Calu3 (cell line): ENCODE results near the gene MRPL20. TPM values are rescaled to one million over a fixed set of nuclear protein-coding genes. Genes with fewer than 3 reads are reported as not detected.

Source experiments
- BruUV-seq: library from RNA; stranded (reverse); fragments of 400-500 nt; replicated peaks from 2 replicates; lab custom pipeline; 2021; lab: Mats Ljungman, UMichigan
- CTCF ChIA-PET: fragments of 300-600 bp; sonication (Branson Sonifier 250); formaldehyde crosslinking; loops from one replicate; lab custom pipeline; 2022; ENCODE audit warnings: antibody characterized with exemption; lab: Charles Lee
- DNase-seq: peaks from one replicate; pipeline ENCODE4 v3.0.0; 2022
- H3K27ac Mint-ChIP-seq: one replicate; pipeline ENCODE4 v1.8.0; 2022; ENCODE audit warnings: mixed read lengths; ENCODE audit not compliant: unreplicated experiment
- H3K27me3 Mint-ChIP-seq: one replicate; pipeline ENCODE4 v1.8.0; 2022; ENCODE audit warnings: mixed read lengths; ENCODE audit not compliant: unreplicated experiment
- H3K36me3 Mint-ChIP-seq: one replicate; pipeline ENCODE4 v1.8.0; 2022; ENCODE audit warnings: mild to moderate bottlenecking, moderate library complexity, mixed read lengths; ENCODE audit not compliant: insufficient read depth, unreplicated experiment
- H3K4me1 Mint-ChIP-seq: one replicate; pipeline ENCODE4 v1.8.0; 2022; ENCODE audit warnings: mild to moderate bottlenecking, low read depth, mixed read lengths; ENCODE audit not compliant: unreplicated experiment
- H3K4me3 Mint-ChIP-seq: one replicate; pipeline ENCODE4 v1.8.0; 2022; ENCODE audit warnings: mild to moderate bottlenecking, low read depth, moderate library complexity, mixed read lengths; ENCODE audit not compliant: unreplicated experiment
- H3K9me3 Mint-ChIP-seq: one replicate; pipeline ENCODE4 v1.8.0; 2022; ENCODE audit warnings: low read depth, mixed read lengths; ENCODE audit not compliant: unreplicated experiment
- intact Hi-C: fragments of 100-400 bp; cut with micrococcal nuclease; formaldehyde crosslinking; loops from one replicate; pipeline ENCODE4 v1.10.0; 2022; ENCODE audit not compliant: unreplicated experiment
- total RNA-seq: library from RNA; stranded (reverse); gene quantifications from 2 replicates; pipeline ENCODE4 v1.2.3, GENCODE V29; 2022
- TF ChIP-seq, protein P1 (sequence below): fragments of 200-600 bp; IDR thresholded peaks from one replicate; pipeline ENCODE4 v1.8.0; 2022; ENCODE audit warnings: antibody characterized with exemption; ENCODE audit not compliant: unreplicated experiment

MRPL20 gene
- total RNA-seq, 1 experiment from 2014 or later, result 81.2 TPM

DNA sequence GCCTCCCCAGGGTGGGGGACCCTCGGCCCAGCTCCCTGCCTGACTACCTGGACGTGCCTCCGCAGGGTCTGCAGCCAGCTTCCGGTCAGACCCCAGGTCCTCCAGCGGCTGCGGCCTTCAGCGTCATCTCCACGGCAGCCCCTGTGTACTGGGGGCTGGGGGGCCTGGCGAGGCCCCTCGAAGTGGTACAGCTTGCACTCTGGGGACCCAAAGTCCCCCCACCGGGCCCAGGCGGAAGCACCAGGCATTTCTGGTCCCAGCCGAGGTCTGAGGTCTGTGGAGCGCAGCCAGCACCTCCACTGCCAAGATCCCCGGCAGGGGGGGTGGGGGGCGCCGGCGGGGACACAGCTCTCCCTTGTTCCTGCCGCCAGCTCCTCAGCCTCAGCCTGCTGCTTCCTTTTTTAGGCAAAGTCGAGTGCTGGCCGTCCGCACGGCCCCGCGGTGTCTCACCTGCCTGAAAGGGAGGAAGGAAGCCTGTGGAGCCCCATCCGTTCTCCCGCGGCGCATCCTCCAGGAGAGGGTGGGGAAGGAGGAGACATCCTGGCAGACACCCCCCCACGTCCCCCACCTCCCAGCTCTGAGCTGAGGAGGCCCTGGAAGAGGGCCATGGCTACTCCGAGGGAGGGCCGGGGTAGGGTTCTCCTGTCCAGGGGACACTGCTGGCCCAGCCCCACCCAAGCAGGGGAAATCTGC is 27.2 kb upstream of the MRPL20 start:
- BruUV-seq, result no TSS peak
- peak overlapping the region; percentile 50 for H3K4me3 Mint-ChIP-seq
- H3K4me1 Mint-ChIP-seq, result peaks cover 8% of the 10 kb centered on the region
- TF ChIP-seq, protein P1, sequence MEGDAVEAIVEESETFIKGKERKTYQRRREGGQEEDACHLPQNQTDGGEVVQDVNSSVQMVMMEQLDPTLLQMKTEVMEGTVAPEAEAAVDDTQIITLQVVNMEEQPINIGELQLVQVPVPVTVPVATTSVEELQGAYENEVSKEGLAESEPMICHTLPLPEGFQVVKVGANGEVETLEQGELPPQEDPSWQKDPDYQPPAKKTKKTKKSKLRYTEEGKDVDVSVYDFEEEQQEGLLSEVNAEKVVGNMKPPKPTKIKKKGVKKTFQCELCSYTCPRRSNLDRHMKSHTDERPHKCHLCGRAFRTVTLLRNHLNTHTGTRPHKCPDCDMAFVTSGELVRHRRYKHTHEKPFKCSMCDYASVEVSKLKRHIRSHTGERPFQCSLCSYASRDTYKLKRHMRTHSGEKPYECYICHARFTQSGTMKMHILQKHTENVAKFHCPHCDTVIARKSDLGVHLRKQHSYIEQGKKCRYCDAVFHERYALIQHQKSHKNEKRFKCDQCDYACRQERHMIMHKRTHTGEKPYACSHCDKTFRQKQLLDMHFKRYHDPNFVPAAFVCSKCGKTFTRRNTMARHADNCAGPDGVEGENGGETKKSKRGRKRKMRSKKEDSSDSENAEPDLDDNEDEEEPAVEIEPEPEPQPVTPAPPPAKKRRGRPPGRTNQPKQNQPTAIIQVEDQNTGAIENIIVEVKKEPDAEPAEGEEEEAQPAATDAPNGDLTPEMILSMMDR, result no peak
- peak; percentile 58 for DNase-seq
- H3K27me3 Mint-ChIP-seq, result no peaks in the 10 kb centered on the region
- intact Hi-C loops, result no loop called here
- H3K36me3 Mint-ChIP-seq, result peaks cover 40% of the 10 kb centered on the region
- CTCF ChIA-PET, result no interaction called here
- H3K9me3 Mint-ChIP-seq, result no peaks in the 10 kb centered on the region
- H3K27ac Mint-ChIP-seq, result no peak overlapping the region

DNA sequence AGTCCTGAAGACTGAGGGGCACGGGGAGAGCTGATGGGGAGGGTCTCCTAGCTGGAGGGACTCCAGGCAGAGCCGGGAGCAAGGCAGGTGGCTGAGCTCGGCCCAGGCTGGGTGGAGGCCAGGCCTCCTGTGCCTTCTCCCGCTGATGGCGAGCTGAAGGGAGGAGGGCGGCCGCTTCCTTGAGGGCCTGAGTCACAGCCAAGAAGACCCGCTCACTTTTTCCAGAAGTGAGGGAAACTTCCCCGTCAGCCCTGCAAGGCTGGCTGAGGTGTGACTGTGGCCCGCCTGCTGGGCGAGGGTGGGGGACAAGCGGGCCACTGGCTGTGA is 26.7 kb upstream of the MRPL20 start:
- intact Hi-C loops, result no loop called here
- no TSS peak for BruUV-seq
- no peaks in the 10 kb centered on the region for H3K9me3 Mint-ChIP-seq
- peak; percentile 54 for DNase-seq
- no peak overlapping the region for H3K27ac Mint-ChIP-seq
- CTCF ChIA-PET, result interaction anchor here (1.2 kb wide), 1 partner anchor 26 kb away, joined by 5 read pairs; the partner anchor contains the start of gene MRPL20
- peaks cover 8% of the 10 kb centered on the region for H3K4me1 Mint-ChIP-seq
- H3K4me3 Mint-ChIP-seq, result peak overlapping the region; percentile 50
- TF ChIP-seq, protein P1, result no peak
- H3K36me3 Mint-ChIP-seq, result peaks cover 40% of the 10 kb centered on the region
- H3K27me3 Mint-ChIP-seq, result no peaks in the 10 kb centered on the region

GRCh38 chr1:1432951-1433803 is 26.1 kb upstream of the MRPL20 start:
- CTCF ChIA-PET, result interaction anchor here (0.9 to 1.2 kb wide), 2 partner anchors 9 to 26 kb away, joined by 5 to 6 read pairs; partner anchors contain the start of gene MRPL20
- intact Hi-C loops, result no loop called here
- Mint-ChIP-seq H3K4me3 (peak overlapping the region; percentile 50), H3K4me1 (peaks cover 8% of the 10 kb centered on the region), H3K9me3 (no peaks in the 10 kb centered on the region), H3K27me3 (no peaks in the 10 kb centered on the region), H3K36me3 (peaks cover 40% of the 10 kb centered on the region), H3K27ac (peak overlapping the region; percentile 63)
- DNase-seq, result peak; percentile 92
- TF ChIP-seq, protein P1, result no peak
- BruUV-seq, result no TSS peak

DNA sequence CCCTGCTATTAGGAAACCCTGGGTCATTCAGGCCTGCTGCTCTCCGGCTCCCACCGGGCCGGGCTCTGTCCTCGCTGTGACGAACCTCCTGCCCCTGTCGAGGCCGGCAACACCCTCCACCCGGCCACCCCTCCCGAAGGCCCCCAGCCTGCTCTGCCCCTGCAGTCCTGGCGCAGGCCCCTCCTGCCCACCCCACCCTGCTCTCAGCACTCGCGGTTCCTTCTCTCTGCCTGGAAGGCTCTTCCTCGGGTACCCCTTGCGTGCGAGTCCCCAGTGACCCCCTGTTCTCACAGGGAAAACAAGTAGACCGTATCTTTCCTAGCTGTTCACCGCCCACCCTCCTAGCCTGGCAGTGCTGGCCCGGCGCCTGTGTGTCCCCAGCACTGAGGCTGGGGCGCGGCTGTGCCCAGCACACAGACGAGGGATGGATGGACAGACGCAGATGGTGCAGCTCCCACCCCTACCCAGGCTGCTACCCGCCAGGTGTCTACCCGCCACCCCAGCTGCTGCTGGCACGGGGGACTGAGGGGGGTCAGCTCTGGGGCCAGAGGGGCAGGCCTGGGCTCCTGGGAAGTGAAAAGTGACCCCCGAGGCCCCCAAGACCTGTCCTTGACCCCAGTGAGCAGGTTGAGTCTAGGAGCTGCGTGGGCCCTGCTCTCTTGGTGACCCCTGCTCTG is 25.3 kb upstream of the MRPL20 start:
- peak overlapping the region; percentile 63 for H3K27ac Mint-ChIP-seq
- peak overlapping the region; percentile 50 for H3K4me3 Mint-ChIP-seq
- H3K36me3 Mint-ChIP-seq, result peaks cover 40% of the 10 kb centered on the region
- H3K9me3 Mint-ChIP-seq, result no peaks in the 10 kb centered on the region
- intact Hi-C loops, result no loop called here
- BruUV-seq, result no TSS peak
- CTCF ChIA-PET, result interaction anchor here (0.9 to 1.2 kb wide), 2 partner anchors 8 to 25 kb away, joined by 5 to 6 read pairs; partner anchors contain the start of gene MRPL20
- H3K4me1 Mint-ChIP-seq, result peaks cover 8% of the 10 kb centered on the region
- no peak for DNase-seq
- TF ChIP-seq, protein P1, result no peak
- H3K27me3 Mint-ChIP-seq, result no peaks in the 10 kb centered on the region
